Kidney (tissue), 14 donors: ENCODE results near the gene CDCP2. TPM values are rescaled to one million over a fixed set of nuclear protein-coding genes. Genes with fewer than 3 reads are reported as not detected.

Experiments used
- DNase-seq, 5 donors: peaks; one replicate each; pipeline ENCODE4 v3.0.0-alpha.2; 2013 to 2020
- FAIRE-seq: peaks from 2 replicates; lab custom pipeline; 2012; peaks lifted over from hg19 to GRCh38; lab: Jason Lieb, UNC
- H3K27ac ChIP-seq, 2 donors: one replicate each; pipeline ENCODE4 v1.7.0; 2013; ENCODE audit warnings: low read depth in 2 of 2, low read length in 2 of 2, inconsistent platforms in 1 of 2
- H3K27me3 ChIP-seq: one replicate; pipeline ENCODE4 v1.7.1; 2013; ENCODE audit warnings: low read length, inconsistent platforms; ENCODE audit not compliant: control insufficient read depth, insufficient read depth
- H3K36me3 ChIP-seq, 3 donors: one replicate each; pipeline versions ENCODE4 v1.7.0 to v1.7.1; 2013; ENCODE audit warnings: low read length in 3 of 3, control low read depth in 1 of 3, inconsistent platforms in 1 of 3; ENCODE audit not compliant: insufficient read depth in 3 of 3, control insufficient read depth in 2 of 3
- H3K4me1 ChIP-seq, 3 donors: one replicate each; pipeline versions ENCODE4 v1.7.0 to v1.7.1; 2013; ENCODE audit warnings: low read length in 3 of 3, inconsistent platforms in 1 of 3, low read depth in 1 of 3; ENCODE audit not compliant: control insufficient read depth in 2 of 3, insufficient read depth in 2 of 3
- H3K4me3 ChIP-seq, 3 donors: one replicate each; pipeline versions ENCODE4 v1.7.0 to v1.8.1; 2013; ENCODE audit warnings: low read length in 3 of 3, control low read depth in 1 of 3, inconsistent platforms in 1 of 3
- H3K9ac ChIP-seq, 3 donors: one replicate each; pipeline versions ENCODE4 v1.7.0 to v1.7.1; 2013; ENCODE audit warnings: low read length in 3 of 3, control low read depth in 1 of 3, inconsistent platforms in 1 of 3
- H3K9me3 ChIP-seq, 3 donors: one replicate each; pipeline versions ENCODE4 v1.7.0 to v1.7.1; 2013; ENCODE audit warnings: low read length in 3 of 3, control low read depth in 1 of 3, inconsistent platforms in 1 of 3; ENCODE audit not compliant: control insufficient read depth in 2 of 3, insufficient read depth in 1 of 3
- CTCF ChIP-seq: IDR thresholded peaks from 3 replicates; pipeline ENCODE4 v1.5.1; 2012; ENCODE audit warnings: mild to moderate bottlenecking, moderate library complexity, borderline replicate concordance; ENCODE audit not compliant: insufficient read depth; ENCODE audit errors: extremely low read depth
- intact Hi-C: fragments of 100-400 bp; cut with DNase I; formaldehyde crosslinking; loops from one replicate; pipeline ENCODE4 v1.11.1; 2022
- polyA plus RNA-seq: library from polyadenylated mRNA; stranded (reverse); fragments of 350-450 nt; fragmentation: Illumina TruSeq; extraction: RNeasy Lipid Tissue Mini Kit (QIAGEN cat#74804); gene quantifications from one replicate; pipeline ENCODE4 v1.2.3, GENCODE V29; 2014; ENCODE audit warnings: low read depth, low replicate concordance; ENCODE audit not compliant: insufficient read depth
- total RNA-seq: library from RNA; stranded (reverse); fragmentation: NEBNext Ultra II Directional; extraction: Animal tissue kit (Norgen Biotek cat#: 25700); gene quantifications from one replicate; pipeline ENCODE4 v1.2.1, GENCODE V29; 2021
- donor health status: control.
- donor health status: control.
- donor health status: control.
- donor health status: control.
- donor health status: control.
- donor health status: DM: yes; HTN: yes; CAD: no.
- donor health status: Normal renal cell carcinoma (clear cell type).

CDCP2 gene
- total and polyA plus RNA-seq, 2 donors from 2014 or later: 0.54 TPM; not detected in 1

GRCh38 chr1:54137534-54138061 is 15.2 kb downstream of the CDCP2 start:
- H3K27ac ChIP-seq: peak overlapping the region in 1 of 2 donors; percentile 14
- H3K4me1 ChIP-seq: peaks cover 0 to 5% (median 0%) of the 10 kb centered on the region in 3 donors
- H3K9me3 ChIP-seq: no peaks in the 10 kb centered on the region
- H3K9ac ChIP-seq: no peak overlapping the region
- intact Hi-C loops: no loop called here
- H3K4me3 ChIP-seq: no peak overlapping the region
- FAIRE-seq (no peak), DNase-seq (peak in 4 of 5 donors; percentile 68 to 79 (median 76))
- TF ChIP-seq CTCF: no peak
- H3K27me3 ChIP-seq: no peaks in the 10 kb centered on the region
- H3K36me3 ChIP-seq: no peaks in the 10 kb centered on the region

GRCh38 chr1:54136963-54137533 is 15.8 kb downstream of the CDCP2 start:
- no peak for DNase-seq
- no peak for FAIRE-seq
- H3K4me3 ChIP-seq: no peak overlapping the region
- intact Hi-C loops: no loop called here
- no peaks in the 10 kb centered on the region for H3K27me3 ChIP-seq
- TF ChIP-seq CTCF: no peak
- no peak overlapping the region for H3K9ac ChIP-seq
- no peaks in the 10 kb centered on the region for H3K9me3 ChIP-seq
- peaks cover 0 to 5% (median 0%) of the 10 kb centered on the region in 3 donors for H3K4me1 ChIP-seq
- no peaks in the 10 kb centered on the region for H3K36me3 ChIP-seq
- no peak overlapping the region for H3K27ac ChIP-seq

- Histone ChIP-seq H3K4me3 (no peak overlapping the region), H3K9me3 (no peaks in the 10 kb centered on the region), H3K36me3 (no peaks in the 10 kb centered on the region), H3K9ac (no peak overlapping the region), H3K27me3 (no peaks in the 10 kb centered on the region), H3K27ac (no peak overlapping the region), H3K4me1 (peaks cover 0 to 5% (median 0%) of the 10 kb centered on the region in 3 donors)
- no peak for TF ChIP-seq CTCF
- no peak for FAIRE-seq
- DNase-seq: no peak
- intact Hi-C loops: no loop called here
Observed at GRCh38 chr1:54136269-54136896, 16.4 kb downstream of the CDCP2 start.
